NCI-H146 treated with DMSO at 0.1 percent for 48 hours (cell line): ENCODE measurements around the gene CRLF3.
"Not testable (repeated sequence)": the region's sequence is repeated elsewhere in the genome, so short reads cannot be mapped to it uniquely, and the experiment has no call there.

Source experiments
- DNase-seq: peaks from one replicate; lab custom pipeline; 2025; ENCODE audit not compliant: unreplicated experiment; lab: John Stamatoyannopoulos, UW

CRLF3 gene, protein sequence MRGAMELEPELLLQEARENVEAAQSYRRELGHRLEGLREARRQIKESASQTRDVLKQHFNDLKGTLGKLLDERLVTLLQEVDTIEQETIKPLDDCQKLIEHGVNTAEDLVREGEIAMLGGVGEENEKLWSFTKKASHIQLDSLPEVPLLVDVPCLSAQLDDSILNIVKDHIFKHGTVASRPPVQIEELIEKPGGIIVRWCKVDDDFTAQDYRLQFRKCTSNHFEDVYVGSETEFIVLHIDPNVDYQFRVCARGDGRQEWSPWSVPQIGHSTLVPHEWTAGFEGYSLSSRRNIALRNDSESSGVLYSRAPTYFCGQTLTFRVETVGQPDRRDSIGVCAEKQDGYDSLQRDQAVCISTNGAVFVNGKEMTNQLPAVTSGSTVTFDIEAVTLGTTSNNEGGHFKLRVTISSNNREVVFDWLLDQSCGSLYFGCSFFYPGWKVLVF

DNA sequence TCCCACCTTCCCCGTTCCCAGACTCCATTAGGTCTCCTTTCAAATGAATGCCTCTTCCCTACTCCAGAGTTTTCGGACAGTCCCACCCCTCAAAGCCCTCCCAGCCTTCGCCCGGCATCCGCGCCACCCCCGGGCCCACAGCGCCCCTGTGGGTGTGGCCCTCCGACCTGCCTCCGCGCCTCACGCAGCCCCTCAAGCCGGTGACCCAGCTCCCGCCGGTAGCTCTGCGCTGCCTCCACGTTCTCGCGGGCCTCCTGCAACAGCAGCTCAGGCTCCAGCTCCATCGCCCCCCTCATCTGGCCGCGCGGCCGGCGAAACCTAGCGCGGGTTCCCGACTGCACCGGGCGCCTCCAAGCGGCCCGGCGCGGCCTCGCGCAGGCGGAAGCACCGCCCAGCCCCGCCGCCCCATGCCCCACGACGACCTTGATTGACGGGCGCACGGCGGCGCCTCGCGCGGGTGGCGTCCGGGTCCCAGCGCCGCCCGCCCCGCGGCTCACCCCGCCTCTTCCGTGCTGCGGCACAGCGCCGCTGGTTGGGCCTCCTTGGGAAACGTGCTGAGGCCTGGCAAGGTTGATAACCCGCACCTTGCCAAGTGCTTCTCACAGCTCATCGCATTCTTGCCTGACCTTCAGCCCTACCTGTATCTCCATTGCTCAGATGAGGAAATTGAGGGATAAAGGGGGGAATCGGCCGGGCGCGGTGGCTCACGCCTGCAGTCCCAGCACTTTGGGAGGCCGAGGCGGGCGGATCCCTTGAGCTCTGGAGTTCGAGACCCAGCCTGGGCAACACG lies at the start of gene CRLF3:
CRLF3 (minus strand) TSS at position 337 of the 790 bp plus-strand sequence; CDS start at position 296, 41 bp downstream.
- DNase-seq: peak; percentile 80

DNA sequence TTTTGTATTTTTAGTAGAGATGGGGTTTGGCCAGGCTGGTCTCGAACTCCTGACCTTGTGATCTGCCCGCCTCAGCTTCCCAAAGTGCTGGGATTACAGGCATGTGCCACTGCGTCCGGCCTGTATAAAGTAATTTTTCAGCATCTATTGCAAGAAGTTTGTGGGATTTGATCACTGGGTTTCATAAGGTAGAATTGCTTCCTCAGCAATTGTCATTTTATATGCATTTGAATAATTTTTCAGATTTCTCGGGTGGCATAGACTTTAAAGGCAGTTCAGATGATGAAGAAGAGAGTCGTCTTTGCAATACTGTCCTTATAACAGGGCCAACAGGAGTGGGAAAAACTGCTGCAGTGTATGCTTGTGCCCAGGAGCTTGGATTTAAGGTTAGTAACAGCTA lies 44.5 kb upstream of the CRLF3 start:
- no peak for DNase-seq

DNA sequence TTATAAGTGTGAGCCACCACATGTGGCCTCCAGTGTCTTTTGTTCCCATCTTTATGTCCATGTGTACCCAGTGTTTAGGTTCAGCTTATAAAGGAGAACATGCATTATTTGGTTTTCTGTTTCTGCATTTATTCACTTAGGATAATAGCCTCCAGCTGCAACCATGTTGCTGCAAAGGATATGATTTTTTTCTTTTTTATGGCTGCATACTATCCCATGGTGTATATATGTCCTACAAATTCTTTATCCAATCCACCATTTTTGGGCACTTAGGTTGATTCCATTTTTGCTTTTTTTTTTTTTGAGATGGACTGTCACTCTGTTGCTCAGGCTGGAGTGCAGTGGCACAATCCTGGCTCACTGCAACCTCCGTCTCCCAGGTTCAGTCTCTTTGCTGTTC lies 40.1 kb upstream of the CRLF3 start:
- DNase-seq: no peak

DNA sequence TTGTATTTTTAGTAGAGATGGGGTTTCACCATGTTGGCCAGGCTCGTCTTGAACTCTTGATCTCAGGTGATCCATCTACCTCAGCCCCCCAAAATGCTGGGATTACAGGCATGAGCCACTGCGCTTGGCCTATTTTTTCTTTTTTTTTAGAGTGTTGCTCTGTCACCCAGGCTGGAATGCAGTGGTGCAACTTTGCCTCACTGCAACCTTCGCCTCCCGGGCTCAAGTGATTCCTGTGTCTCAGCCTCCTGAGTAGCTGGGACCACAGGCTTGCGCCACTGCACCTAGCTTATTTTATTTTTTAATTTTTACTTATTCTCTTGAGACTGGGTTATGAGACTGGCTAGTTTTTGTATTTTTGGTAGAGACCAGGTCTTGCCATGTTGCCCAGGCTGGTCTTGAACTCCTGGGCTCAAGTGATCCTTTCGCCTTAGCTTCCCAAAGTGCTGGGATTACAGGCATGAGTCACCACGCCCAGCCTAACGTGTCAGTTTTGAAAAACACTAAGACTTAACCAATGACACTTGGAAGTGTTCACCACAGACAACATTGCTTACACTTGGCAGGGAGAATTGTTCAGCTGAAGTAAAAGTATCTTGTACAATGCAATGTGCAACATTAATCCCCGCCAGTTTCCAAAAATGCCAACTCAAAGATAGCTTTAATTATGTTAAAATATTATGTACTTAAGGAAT lies 34.2 kb upstream of the CRLF3 start:
- DNase-seq: no peak

DNA sequence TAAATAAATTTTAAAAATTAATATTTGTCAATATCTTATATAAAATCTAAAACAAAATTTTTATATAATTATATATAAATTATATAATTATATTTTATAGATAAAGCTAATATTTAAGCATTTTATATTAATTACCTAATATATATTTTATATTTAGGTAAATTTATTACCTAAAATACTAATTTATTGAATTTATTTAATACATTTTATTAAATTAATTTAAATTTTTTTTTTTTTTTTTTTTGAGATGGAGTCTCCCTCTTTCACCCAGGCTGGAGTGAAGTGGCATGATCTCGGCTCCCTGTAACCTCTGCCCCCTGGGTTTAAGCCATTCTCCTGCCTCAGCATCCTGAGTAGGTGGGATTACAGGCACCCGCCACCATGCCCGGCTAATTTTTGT lies 29.7 kb upstream of the CRLF3 start:
- DNase-seq: no peak

DNA sequence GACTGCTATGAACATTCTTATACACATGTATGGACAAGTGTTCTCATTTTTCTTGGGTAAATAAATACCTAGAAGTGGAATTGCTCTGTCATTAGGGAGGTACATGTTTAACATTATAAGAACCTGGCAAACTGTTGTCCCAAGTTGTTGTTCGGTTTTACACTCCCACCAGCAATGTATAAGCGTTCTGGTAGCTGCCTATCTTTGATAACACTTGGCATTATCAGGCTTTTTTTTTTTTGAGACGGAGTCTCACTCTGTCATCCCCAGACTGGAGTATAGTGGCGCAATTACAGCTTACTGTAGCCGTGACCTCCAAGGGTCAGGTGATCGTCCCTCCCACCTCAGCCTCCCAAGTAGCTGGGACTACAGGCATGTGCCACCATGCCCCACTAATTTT lies 23.5 kb upstream of the CRLF3 start:
- no peak for DNase-seq

DNA sequence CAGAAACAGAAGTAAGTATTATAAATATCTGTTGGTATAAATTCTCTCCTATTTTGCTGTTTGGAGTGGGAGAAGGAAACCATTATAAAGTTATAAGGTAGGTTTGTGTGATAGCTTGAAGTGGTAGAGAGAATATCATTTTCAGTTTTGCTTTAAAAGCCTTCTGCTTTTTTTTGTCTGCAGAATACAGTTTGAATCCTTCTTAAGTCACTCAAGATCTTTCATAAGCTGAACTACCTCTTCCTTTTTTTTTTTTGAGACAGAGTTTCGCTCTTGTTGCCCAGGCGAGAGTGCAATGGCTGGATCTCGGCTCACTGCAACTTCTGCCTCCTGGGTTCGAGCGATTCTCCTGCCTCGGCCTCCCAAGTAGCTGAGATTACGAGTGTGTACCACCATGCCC lies 16.3 kb upstream of the CRLF3 start:
- DNase-seq: no peak

DNA sequence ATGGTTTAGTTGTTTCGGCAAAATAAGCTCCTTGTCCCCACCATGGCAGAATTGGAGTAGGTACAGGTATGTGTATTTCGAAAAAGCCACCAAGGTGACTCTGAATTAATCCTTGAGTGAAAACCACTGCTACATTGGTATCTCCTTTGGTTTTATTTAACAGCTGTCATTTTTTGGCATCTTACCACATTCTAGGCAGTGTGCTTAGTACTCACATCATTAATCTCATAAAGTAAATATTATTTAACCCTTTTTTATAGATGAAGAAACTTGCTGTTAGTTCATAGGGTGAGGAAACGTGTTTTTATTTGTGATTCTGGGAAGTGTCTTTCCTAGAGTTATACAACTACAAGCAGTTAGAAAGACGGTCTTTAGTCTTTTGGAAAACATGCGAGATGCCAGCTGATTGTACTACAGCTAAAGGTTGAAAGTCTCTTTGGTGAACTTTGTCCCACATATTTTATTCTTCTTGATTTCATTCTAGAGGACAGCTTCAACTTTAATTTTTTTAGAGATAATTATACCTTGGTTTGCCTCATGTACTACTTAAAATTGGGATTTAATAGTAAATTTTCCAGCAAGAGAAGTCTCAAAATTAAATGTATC lies 13.8 kb upstream of the CRLF3 start:
- DNase-seq: no peak

DNA sequence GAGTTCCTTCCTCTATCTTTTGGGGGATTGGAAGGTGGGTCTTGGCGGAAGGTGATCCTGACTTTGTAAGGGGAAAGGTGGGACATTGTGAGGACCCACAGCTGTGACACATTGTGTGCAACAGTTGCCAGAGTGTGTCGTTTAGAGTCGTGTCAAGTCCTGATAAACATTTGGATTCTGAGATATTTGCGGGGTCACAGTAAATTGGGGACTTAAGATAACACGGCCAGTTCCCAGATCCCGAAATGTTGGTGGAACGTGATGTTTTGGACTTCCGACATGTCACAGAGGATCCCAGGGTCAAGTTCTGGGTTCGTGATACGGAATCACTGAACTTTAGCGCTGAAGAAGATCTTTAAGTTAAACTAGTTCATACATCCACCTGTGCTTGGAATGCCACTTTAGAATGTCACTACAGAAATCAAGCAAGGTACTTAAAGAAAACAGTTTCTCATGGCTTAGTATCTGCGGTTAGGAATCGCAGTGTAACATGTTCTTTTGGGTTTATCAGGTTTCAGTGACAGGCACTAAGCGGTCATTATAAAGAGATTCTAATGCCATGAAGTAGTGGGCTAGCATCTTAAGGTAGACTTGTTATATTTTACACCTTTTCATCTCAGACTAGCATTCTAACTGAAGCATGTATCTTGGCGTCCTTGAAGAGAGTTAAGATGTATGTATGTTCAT lies 8.1 kb upstream of the CRLF3 start:
- no peak for DNase-seq

DNA sequence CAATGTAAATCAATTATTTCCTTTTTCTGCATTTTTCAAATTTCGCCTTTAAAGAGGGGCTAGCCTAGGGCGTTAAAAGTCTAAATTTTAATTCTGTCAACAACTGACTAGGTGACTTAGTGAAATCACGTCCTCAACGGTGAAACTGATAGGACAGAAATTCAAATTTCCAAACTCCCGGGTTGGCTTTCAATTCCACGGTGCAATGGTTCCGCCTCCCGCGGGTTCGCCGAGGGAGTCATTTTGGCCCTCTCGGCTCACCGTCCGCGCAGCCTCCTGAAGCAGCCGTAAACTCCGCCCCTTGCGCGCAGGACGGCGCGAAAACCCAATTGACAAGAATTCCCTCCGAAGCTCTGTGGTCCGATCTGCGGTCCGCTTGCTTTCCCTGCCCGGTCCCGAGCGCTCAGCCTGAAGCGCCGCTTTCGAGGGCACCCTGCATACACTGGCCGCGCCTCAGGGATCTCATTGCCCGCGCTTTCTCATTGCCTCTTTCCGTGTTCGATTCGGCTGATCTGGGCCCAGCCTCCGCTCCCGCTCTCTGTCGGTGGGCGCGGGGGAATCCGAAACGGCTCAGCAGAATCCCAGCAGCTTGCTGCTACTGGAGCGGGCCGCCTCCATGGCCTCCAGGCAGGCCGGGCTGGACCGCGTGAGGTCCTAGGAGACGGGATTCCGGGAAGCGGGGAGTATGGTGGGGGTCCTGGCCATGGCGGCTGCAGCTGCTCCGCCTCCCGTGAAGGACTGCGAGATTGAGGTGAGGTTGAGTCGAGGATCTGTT lies 7.4 kb upstream of the CRLF3 start, which contains the start of gene ATAD5:
ATAD5 (plus strand) TSS at position 304 of the 775 bp plus-strand sequence; CDS start at position 686, 382 bp downstream.
- DNase-seq: peak; percentile 75

DNA sequence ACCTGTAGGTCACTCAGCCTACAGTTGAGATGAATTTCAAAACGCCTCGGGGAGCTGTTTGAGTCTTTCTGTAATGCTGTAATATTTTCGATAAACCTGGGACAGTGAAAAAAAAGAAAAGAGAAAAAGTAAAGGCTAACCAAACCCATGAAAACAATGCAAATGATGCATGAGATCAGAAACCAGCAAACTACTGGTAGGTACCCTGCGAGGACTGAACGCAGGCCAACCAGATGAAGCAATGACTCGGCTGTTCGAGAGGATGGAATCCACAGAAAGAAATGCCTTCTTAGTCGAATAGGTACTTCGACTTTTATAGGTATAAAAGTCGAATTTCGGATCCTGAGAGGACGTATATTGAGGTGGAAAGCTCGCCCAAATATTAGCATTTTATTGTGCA lies 6.8 kb upstream of the CRLF3 start:
- DNase-seq: peak; percentile 43

DNA sequence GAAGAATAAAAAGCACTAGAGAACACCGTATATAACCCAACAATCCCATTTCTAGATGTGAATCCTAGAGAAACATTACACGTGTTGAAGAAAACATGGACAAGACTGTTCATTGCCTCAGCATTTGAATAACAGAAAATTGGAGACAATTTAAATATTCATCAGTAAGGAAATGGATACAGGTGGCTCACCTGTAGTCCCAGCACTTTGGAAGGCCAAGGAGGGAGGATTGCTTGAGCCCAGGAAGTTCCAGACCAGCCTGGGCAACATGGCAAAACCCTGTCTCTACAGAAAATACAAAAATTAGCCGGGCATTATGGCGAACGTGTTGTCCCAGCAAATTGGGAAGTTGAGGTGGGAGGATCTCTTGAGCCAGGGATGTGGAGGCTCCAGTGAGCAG lies 4.5 kb upstream of the CRLF3 start:
- DNase-seq: no peak

DNA sequence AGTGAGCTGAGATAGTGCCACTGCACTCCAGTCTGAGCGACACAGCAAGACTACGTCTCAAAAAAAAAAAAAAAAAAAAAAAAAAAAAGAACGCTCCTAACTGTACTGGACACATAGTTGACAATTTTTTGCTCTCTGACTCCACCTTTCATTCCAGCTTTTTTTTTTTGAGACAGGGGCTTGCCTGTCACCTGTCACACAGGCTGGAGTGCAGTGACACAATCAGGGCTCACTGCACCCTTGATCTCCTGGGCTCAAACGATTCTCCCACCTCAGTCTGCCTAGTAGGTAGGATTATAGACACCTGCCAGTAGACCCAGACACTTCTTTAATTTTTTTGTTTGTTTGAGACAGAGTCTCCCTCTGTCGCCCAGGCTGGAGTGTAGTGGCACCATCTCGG lies 2.6 kb upstream of the CRLF3 start:
- DNase-seq: no peak

DNA sequence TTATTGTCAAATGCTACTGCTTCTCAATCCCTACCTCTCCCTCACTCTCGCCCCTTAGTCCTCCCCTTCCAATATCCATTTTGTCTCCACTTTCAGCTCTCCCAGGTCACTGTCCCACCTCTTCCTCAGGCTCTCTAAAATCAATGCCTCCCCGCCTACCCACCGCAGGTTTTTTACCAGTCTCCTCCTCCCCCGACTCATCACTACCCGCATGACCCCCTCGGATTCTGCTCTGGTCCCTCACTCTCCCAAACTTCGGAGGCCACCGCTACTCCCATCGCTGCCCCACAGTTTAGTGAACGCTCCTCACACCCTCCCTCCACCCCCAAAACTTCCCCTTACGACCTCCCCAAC lies 513 bp downstream of the CRLF3 start:
- no peak for DNase-seq

DNA sequence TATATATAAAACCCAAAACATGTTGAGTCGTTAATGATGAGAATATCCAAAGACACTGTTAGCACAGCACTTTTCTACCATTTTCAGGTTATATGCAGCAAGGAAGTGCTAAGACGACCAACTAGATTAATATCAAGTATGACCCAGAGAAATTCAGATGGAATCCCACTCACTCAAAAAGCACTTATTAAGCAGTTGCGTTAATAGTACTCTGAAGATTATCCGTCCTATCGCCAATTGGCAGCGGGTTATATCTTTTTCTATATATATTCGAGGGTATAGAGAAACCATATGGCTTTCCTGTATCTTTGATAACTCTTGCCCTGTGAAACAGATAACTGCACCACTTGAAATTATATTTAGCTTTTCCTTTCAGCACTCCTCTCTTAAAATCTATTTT lies 1.1 kb downstream of the CRLF3 start:
- no peak for DNase-seq

DNA sequence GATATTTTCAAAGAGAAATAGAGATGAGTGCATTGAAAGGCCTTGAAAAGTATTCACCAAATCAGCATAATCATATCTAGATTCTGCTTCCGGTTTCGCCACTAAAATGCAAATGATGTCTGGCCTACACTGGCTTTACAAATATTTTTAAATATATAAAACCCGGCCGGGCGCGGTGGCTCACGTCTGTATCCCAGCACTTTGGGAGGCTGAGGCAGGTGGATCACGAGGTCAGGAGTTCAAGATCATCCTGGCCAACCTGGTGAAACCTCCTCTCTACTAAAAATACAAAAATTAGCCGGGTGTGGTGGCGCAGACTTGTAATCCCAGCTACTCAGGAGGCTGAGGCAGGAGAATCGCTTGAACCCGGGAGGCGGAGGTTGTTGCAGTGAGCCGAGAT lies 1.6 kb downstream of the CRLF3 start:
- not testable (repeated sequence) for DNase-seq

DNA sequence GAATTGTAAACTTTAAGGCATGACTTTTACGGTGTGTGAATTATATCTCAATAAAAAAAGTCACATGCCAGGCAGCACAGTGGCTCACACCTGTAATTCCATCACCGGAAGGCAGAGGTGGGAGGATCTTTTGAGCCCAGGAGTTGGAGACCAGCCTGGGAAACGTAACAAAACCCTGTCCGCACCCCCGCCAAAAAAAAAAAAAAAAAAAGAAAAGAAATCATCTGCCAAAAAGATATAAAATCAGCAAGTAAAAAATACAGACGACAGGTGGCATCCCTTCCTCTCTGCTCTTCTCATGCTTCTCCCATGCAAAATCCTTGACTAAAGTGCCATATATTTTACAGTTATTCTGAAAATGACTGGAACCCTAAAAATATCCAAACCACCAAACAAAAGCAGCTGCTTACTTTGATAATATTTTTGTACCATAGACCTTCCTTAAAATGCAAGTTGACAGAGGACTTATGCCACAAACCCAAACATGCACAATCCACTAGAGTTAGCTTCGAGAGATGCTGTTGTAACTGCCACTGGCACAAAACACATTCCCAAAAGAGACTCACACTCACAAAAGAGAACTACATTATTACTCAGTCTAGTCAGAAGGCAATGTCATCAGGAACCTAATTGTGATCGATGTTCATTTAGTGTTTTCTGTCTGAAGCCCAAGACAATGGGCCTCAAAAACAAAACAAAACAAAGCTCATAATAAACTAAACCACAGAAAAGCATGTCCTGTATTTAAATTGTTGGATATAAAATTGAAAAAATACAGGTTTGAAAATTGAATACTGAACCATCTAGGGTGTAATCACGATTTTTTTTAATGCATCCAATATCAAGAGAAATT lies 2.4 kb downstream of the CRLF3 start:
- no peak for DNase-seq

DNA sequence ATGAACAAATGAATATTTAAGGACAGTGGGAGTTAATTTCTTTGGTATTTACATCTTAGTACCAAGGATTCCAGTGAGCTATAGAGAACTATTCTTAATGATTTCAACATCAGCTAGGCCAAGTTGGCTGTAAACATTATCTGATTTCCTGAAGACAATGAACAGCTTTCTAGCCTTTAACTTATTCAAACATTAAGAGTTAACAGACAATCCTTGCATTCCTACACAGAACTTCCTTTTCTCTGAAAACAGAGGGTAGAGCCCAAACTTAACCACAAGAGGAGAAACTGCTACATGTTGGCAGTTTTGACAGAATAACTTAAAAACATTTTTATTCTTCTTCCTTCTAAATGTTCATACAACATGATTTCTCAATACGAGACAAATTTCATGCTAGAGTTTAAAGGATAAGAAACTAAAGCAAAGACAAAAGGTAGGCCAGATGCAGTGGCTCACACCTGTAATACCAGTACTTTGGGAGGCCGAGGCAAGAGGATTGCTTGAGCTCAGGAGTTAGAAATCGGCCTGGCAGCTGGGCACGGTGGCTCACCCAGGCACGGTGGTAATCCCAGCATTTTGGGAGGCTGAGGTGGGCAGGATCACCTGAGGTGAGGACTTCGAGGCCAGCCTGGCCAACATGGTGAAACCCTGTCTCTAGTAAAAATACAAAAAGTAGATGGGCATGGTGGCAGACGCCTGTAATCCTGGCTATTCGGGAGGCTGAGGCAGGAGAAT lies 4.4 kb downstream of the CRLF3 start:
- DNase-seq: no peak
